Measurements from ENCODE around the gene MAGI2. TPM values are rescaled to one million over a fixed set of nuclear protein-coding genes. Genes with fewer than 3 reads are reported as not detected.

Gene MAGI2
- total RNA-seq, 1 experiment from 2014 or later = 0.22 TPM

GRCh38 chr7:78114993-78115392 is 1338.5 kb downstream of the MAGI2 start:
- Histone ChIP-seq H3K4me2 (ENCODE audit: low read length) (no peak overlapping the region), H3K27me3 (ENCODE audit: insufficient read depth, low read length) (peaks cover 31% of the 10 kb centered on the region), H3K4me1 (ENCODE audit: control insufficient read depth in 1 of 2, insufficient read depth in 2 of 2, low read length in 2 of 2) (no peaks in the 10 kb centered on the region), H3K27ac (ENCODE audit: low read depth, low read length) (no peak overlapping the region), H3K9me2 (ENCODE audit: insufficient read depth) (no peaks in the 10 kb centered on the region), H4K20me1 (ENCODE audit: insufficient read depth) (no peaks in the 10 kb centered on the region), H2AFZ (ENCODE audit: low read depth, low read length, poor library complexity, severe bottlenecking) (no peak overlapping the region), H3K9me3 (ENCODE audit: control insufficient read depth in 1 of 2, insufficient read depth in 1 of 2, low read depth in 1 of 2, low read length in 2 of 2) (no peaks in the 10 kb centered on the region), H3K9ac (ENCODE audit: low read length) (no peak overlapping the region), H3K36me3 (ENCODE audit: control insufficient read depth in 1 of 2, insufficient read depth in 2 of 2, low read length in 2 of 2) (no peaks in the 10 kb centered on the region), H3K4me3 (replicated peaks in 1 of 2; ENCODE audit: low read depth in 1 of 2, low read length in 2 of 2) (no peak overlapping the region), H3K79me2 (ENCODE audit: insufficient read depth, low read length) (no peaks in the 10 kb centered on the region)
- no TSS peak for BruUV-seq (replicated peaks)
- ChIA-PET RAD21 (ENCODE audit: low non-redundant PET in 1 of 2, low total read pairs in 2 of 2, uncharacterized antibody in 2 of 2, unreplicated experiment in 2 of 2) (no interaction called here), POLR2A (no interaction called here), CTCF (no interaction called here)
- DNase-seq (ENCODE audit: low read depth, low spot score) (no peak), ATAC-seq (no peak)
- intact Hi-C loops (cut with micrococcal nuclease) = no loop called here
- no peak for TF ChIP-seq SRF (IDR thresholded peaks at IDR 0.05; ENCODE audit: low read depth)
- no peak for TF ChIP-seq POLR2AphosphoS5 (IDR thresholded peaks at IDR 0.05; ENCODE audit: low read depth, low read length)
- TF ChIP-seq YY1 (IDR thresholded peaks at IDR 0.05; ENCODE audit: extremely low read depth, insufficient replicate concordance, low read depth, low read length) = no peak
- no peak for TF ChIP-seq JUND (IDR thresholded peaks at IDR 0.05)
- no peak for TF ChIP-seq REST (IDR thresholded peaks at IDR 0.05; ENCODE audit: low read depth)
- TF ChIP-seq SIN3A (IDR thresholded peaks at IDR 0.05; ENCODE audit: low read depth) = no peak
- TF ChIP-seq MAX (IDR thresholded peaks at IDR 0.05) = no peak
- TF ChIP-seq EGR1 (IDR thresholded peaks at IDR 0.05; ENCODE audit: low read depth) = no peak
- TF ChIP-seq ATF3 (IDR thresholded peaks at IDR 0.05) = no peak
- no peak for TF ChIP-seq EZH2 (IDR thresholded peaks at IDR 0.05)
- TF ChIP-seq FOSL1 (IDR thresholded peaks at IDR 0.05; ENCODE audit: low read depth) = no peak
- no peak for TF ChIP-seq ZBTB33 (IDR thresholded peaks at IDR 0.05; ENCODE audit: extremely low read depth, insufficient replicate concordance, low read length)
